NCI-H1694 treated with DMSO at 0.1 percent for 48 hours (cell line): ENCODE data around the gene COL5A2.

Experiments used
- DNase-seq: peaks from one replicate; lab custom pipeline; 2025; lab: John Stamatoyannopoulos, UW

Gene COL5A2

GRCh38 chr2:189048189-189048588, 131.4 kb downstream of the COL5A2 start:
- DNase-seq, result no peak

DNA sequence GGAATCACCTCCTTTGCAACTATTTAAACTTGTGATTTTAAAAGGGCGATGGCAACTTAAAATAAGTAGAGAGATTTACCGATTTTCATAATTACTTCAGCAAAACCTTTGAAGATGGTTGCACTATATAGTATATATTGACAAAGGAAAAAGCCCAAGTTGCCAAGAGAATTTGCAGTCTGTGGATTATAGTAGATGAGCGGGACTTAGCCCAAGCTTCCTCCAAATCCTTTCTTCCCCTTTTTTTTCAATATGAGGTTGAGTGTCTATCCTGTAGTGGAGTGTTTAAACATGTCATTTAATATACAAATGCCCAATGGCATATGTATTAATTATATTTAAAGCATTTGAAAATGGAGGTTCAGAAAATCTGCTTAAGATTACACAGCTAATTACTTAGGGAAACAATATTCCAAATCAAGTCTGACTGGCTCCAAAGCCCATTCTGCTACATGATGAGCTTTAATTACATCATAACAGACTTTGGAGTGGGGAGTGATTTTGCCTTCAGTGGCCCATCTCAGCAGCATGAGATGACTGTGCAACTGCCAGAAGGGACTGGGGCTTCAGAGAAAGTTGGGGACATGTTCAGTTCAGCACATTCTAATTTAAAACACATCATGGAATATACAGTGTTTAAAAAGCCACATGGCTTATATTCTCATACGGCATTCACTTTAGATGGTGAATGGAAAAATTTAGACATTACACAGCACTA, 132.2 kb downstream of the COL5A2 start:
- no peak for DNase-seq

DNA sequence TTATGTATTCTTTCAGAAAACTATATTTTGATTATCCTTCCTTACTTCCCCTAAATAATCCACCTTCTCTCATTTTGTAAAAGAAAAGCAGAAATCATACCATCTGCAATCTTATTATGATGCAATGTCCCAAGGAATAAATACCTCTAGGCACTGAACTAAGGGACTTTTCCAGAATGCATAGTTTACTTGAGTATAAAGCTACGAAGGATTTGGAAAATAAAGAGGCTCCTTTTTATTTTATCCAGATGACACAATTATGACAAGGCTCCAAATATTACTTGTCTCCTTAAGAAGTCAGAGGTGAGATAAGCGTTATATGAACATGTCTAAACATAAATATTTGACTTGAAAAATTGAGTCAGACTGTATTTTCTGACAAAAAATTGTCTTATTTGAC, 133.2 kb downstream of the COL5A2 start:
- DNase-seq, result no peak

DNA sequence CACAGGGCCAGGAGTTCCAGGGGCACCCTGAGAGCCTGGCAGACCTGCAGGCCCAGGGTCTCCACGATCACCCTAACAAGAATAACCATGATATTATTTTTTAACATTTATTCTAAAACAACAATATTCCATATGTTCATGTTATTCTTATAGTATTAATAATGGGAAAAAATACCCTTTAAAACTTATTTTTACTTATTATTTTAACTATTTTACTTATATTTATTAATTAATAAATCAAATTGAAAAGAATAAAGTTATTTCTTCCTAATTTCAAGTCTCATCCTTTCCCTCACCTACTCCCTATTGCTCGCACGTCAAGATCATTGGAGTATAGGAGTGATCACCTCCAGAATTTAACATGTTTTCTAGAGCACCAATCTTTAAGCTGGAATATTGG, 133.7 kb downstream of the COL5A2 start:
- DNase-seq, result no peak

GRCh38 chr2:189037518-189037917, 142.0 kb downstream of the COL5A2 start:
- DNase-seq, result no peak

DNA sequence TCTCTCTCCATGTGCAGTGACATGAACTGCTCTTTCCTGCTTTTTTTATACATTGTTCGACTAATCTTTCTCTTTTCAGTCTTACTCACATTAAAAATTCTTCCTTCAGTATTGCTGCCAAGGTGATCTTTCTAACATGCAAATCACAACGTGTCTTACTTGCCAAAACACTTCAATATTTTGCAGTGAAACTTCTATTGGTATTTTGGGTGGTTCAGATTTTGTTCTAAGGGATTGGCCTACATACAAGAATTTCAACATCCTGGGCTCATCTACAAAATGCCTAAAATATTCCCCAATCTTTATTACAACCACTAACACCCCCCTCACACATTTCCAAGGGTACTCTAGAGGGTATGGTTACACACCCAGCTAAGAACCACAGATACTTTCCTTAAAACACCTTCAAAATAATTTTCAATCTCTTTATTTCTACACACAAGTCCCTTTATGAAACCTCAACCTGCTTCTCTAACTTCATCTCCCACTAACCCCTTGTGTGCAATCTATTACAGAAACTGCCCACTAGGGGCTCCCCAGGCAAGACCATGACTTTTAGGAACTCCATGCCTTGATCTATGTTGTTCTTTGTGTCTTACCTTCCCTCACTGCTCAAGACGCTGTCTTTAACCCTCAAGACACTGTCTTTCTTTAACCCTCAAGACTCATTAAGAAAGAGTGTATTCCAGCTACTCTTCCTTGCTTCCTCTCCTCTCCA, 154.5 kb downstream of the COL5A2 start:
- no peak for DNase-seq

- no peak for DNase-seq
Measured at GRCh38 chr2:189022492-189022891, 157.1 kb downstream of the COL5A2 start.

DNA sequence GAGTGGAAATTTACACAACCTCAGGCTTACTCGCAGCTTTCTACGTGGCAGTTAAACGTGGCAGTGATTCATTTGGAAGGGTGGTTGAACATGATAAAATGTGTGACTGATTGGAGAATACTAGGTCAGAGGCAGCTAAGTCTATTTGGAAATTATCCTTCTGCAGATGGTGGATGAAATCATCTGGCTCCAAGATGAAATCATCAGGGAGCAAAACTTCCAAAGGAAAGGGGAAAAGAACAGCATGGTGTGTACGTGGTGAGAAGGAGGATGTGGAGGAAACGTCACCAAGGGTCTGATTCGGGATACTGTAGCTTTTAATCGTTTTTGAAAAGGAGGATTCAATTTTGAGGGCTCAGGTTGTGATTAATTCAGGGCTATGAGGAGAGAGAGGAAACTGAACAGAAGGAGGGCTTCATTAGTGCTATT, 157.5 kb downstream of the COL5A2 start:
- no peak for DNase-seq

GRCh38 chr2:189020179-189020578, 159.4 kb downstream of the COL5A2 start:
- no peak for DNase-seq

DNA sequence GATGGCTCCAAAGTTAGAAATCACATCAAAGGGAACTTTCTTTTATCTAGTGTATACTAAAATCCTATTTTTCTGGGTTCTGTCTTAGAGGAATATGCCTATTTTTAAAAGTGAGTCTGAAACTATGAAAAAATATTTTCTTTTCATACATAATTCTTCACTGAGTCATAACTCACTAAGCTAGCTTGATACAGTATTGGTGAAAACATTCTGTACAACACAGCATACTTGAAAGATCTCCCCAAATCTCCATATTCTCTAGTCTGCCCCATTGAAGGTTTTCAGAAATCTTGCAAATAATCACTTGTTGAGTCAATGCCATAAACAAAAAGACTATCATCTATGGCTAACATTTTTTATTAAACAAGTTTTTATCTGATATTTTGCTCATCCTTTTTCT, 160.9 kb downstream of the COL5A2 start:
- no peak for DNase-seq

- no peak for DNase-seq
Measured at GRCh38 chr2:189016311-189016861, 163.2 kb downstream of the COL5A2 start.

- no peak for DNase-seq
Measured at GRCh38 chr2:189015359-189015758, 164.2 kb downstream of the COL5A2 start.

- DNase-seq, result no peak
Measured at GRCh38 chr2:189014449-189015138, 165.0 kb downstream of the COL5A2 start.

- no peak for DNase-seq
Measured at GRCh38 chr2:189013671-189014448, 165.7 kb downstream of the COL5A2 start.

GRCh38 chr2:189013031-189013430, 166.5 kb downstream of the COL5A2 start:
- no peak for DNase-seq

DNA sequence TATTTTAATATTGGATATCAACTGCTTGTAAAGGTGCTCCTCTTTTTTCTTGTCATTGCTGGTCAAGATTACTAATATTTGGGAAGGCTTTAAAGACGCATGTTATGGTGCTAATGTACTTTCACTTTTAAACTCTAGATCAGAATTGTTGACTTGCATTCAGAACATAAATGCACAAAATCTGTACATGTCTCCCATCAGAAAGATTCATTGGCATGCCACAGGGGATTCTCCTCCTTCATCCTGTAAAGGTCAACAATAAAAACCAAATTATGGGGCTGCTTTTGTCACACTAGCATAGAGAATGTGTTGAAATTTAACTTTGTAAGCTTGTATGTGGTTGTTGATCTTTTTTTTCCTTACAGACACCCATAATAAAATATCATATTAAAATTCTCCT, 167.2 kb downstream of the COL5A2 start:
- no peak for DNase-seq

DNA sequence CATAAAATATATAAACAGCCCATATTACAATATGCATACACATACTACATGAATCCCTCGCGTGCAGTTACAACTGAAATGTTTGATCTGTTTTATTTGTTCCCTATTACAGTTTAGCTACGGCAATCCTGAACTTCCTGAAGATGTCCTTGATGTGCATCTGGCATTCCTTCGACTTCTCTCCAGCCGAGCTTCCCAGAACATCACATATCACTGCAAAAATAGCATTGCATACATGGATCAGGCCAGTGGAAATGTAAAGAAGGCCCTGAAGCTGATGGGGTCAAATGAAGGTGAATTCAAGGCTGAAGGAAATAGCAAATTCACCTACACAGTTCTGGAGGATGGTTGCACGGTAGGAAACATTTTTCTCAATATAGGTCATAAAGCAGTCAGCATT, 169.0 kb downstream of the COL5A2 start:
- no peak for DNase-seq

- no peak for DNase-seq
Measured at GRCh38 chr2:189008555-189009262, 170.9 kb downstream of the COL5A2 start.

DNA sequence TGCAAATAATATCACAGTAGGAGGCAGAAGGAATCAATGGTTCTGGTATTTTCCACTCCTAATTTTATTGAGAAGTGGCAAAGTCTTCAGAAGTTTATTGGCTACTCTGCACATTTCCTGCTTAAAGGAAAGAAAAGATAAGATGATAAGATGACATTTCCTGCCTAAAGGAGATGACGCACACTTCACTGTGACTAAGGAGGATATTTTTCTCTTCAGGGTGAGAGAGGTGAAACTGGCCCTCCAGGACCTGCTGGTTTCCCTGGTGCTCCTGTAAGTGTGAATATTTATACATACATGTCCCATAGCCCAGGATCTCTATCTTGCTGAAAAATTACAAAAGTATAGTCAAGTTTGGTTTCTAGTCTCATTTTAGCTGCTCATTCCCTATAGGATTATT, 177.5 kb downstream of the COL5A2 start:
- no peak for DNase-seq

DNA sequence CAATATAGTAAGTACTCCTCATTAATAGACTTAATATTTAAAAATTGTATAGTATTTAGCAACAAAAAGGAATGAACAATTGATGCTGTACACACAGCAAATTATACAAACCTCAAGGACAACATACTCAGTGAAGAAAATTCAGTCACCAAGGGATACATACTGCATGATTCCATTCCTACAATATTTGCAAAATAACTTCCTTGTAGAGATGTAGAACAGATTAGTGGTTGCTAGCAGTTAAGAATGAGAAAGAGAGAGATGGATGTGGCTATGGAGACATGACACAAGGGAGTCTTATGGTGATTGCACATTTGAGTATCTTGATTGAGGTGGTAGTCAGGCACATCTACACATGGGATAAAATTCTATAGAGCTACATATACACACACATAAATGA, 179.3 kb downstream of the COL5A2 start:
- no peak for DNase-seq

GRCh38 chr2:188997263-188997662, 182.3 kb downstream of the COL5A2 start:
- DNase-seq, result no peak
